Panc1 (cell line): ENCODE data around the gene TRO. TPM values are rescaled to one million over a fixed set of nuclear protein-coding genes. Genes with fewer than 3 reads are reported as not detected.

ENCODE experiments used
- ATAC-seq: fragments of 200-7000 bp; cut with Tn5 transposase; 2 replicates; pipeline ENCODE4 v1.9.1; 2020; ENCODE audit warnings: mild to moderate bottlenecking, moderate library complexity
- BruUV-seq: library from RNA; stranded (reverse); fragments of 400-500 nt; replicated peaks from 2 replicates; lab custom pipeline; 2021; lab: Mats Ljungman, UMichigan
- CTCF ChIA-PET: fragments of 300-600 bp; sonication (Branson Sonifier 250); formaldehyde crosslinking; loops from one replicate; lab custom pipeline; 2022; ENCODE audit warnings: antibody characterized with exemption; lab: Charles Lee
- POLR2A ChIA-PET: fragments of 300-600 bp; sonication (Branson Sonifier 250); formaldehyde crosslinking; loops from one replicate; lab custom pipeline; 2022; ENCODE audit warnings: antibody characterized with exemption; lab: Charles Lee
- DNase-seq: peaks from one replicate; pipeline ENCODE4 v3.0.0-alpha.2; 2010; ENCODE audit warnings: low read depth, low spot score
- H3K27ac ChIP-seq: 2 replicates; pipeline ENCODE4 v1.5.1; 2011; ENCODE audit warnings: mild to moderate bottlenecking, low read length, inconsistent platforms
- H3K27me3 ChIP-seq: fragments of 200-500 bp; sonication (Bioruptor generic); 2 replicates; pipeline ENCODE4 v1.6.0; 2014; ENCODE audit warnings: low read length, inconsistent platforms; ENCODE audit not compliant: control insufficient read depth, insufficient read depth
- H3K36me3 ChIP-seq: fragments of 200-500 bp; sonication (Bioruptor generic); 2 replicates; pipeline ENCODE4 v1.5.1; 2014; ENCODE audit warnings: inconsistent platforms, mild to moderate bottlenecking, low read length, moderate library complexity; ENCODE audit not compliant: control insufficient read depth, insufficient read depth
- H3K4me1 ChIP-seq: 2 replicates; pipeline ENCODE4 v1.5.1; 2011; ENCODE audit warnings: inconsistent platforms, mild to moderate bottlenecking, low read length, moderate library complexity; ENCODE audit not compliant: control insufficient read depth, insufficient read depth
- H3K4me3 ChIP-seq, 2 experiments: 2 replicates each; pipeline ENCODE4 v1.5.1; 2011 to 2012; ENCODE audit warnings: low read depth in 2 of 2, low read length in 2 of 2, mild to moderate bottlenecking in 2 of 2, inconsistent platforms in 1 of 2, moderate library complexity in 1 of 2
- H3K9me3 ChIP-seq: fragments of 200-500 bp; sonication (Bioruptor generic); 2 replicates; pipeline ENCODE4 v1.5.1; 2014; ENCODE audit warnings: low read depth, mild to moderate bottlenecking, inconsistent platforms, low read length, moderate library complexity; ENCODE audit not compliant: control insufficient read depth, insufficient read depth
- CTCF ChIP-seq: fragments of 450-650 bp; IDR thresholded peaks from 2 replicates; pipeline ENCODE4 v1.5.1; 2017; ENCODE audit warnings: mild to moderate bottlenecking
- POLR2AphosphoS5 ChIP-seq: IDR thresholded peaks from 2 replicates; pipeline ENCODE4 v1.6.1; 2012; ENCODE audit warnings: mild to moderate bottlenecking, low read depth, low read length, moderate library complexity
- REST ChIP-seq, 2 experiments: IDR thresholded peaks; 2 replicates each; pipeline ENCODE4 v1.6.1; 2011 to 2012; ENCODE audit warnings: low read depth in 2 of 2, control low read depth in 1 of 2, low read length in 1 of 2, mild to moderate bottlenecking in 1 of 2, moderate library complexity in 1 of 2; ENCODE audit not compliant: insufficient read depth in 1 of 2
- SIN3A ChIP-seq: IDR thresholded peaks from 2 replicates; pipeline ENCODE4 v1.6.1; 2012; ENCODE audit warnings: low read depth, mild to moderate bottlenecking, low read length, moderate library complexity, borderline replicate concordance; ENCODE audit not compliant: insufficient read depth
- TCF7L2 ChIP-seq: IDR thresholded peaks from 2 replicates; pipeline ENCODE4 v1.6.1; 2011; ENCODE audit warnings: mild to moderate bottlenecking, low read depth, low read length, inconsistent platforms
- in situ Hi-C: cut with HindIII; loops from 2 replicates; pipeline ENCODE4 v1.10.0; 2016; ENCODE audit warnings: low sequenced_read_pairs, low pct_unique_long_range_greater_than_20kb
- intact Hi-C: fragments of 100-400 bp; cut with micrococcal nuclease; formaldehyde crosslinking; loops from one replicate; pipeline ENCODE4 v1.10.0; 2022; ENCODE audit not compliant: unreplicated experiment
- total RNA-seq: library from RNA; stranded (reverse); gene quantifications from one replicate; pipeline ENCODE4 v1.2.1, GENCODE V29; 2021; ENCODE audit not compliant: unreplicated experiment

TRO gene
- total RNA-seq, 1 experiment from 2014 or later: 2.4 TPM

GRCh38 chrX:54978448-54978847, 57.8 kb downstream of the TRO start:
- Histone ChIP-seq H3K27ac (no peak overlapping the region), H3K27me3 (no peaks in the 10 kb centered on the region), H3K4me1 (no peaks in the 10 kb centered on the region), H3K4me3 (no peak overlapping the region), H3K36me3 (no peaks in the 10 kb centered on the region), H3K9me3 (no peaks in the 10 kb centered on the region)
- intact Hi-C loops (no loop called here), in situ Hi-C loops (no loop called here)
- DNase-seq: no peak
- TF ChIP-seq TCF7L2 (no peak), SIN3A (no peak), REST (IDR thresholded peaks at IDR 0.05; ENCODE audit: insufficient read depth in 1 of 2, low read depth in 2 of 2, low read length in 1 of 2) (no peak), POLR2AphosphoS5 (no peak), CTCF (no peak)
- ChIA-PET POLR2A (no interaction called here), CTCF (no interaction called here)
- ATAC-seq: no peak
- no TSS peak for BruUV-seq

- Histone ChIP-seq H3K4me1 (no peaks in the 10 kb centered on the region), H3K4me3 (no peak overlapping the region), H3K27ac (no peak overlapping the region), H3K27me3 (no peaks in the 10 kb centered on the region), H3K36me3 (no peaks in the 10 kb centered on the region), H3K9me3 (no peaks in the 10 kb centered on the region)
- no peak for TF ChIP-seq TCF7L2
- TF ChIP-seq CTCF: no peak
- TF ChIP-seq REST (IDR thresholded peaks at IDR 0.05; ENCODE audit: insufficient read depth in 1 of 2, low read depth in 2 of 2, low read length in 1 of 2): no peak
- no peak for TF ChIP-seq POLR2AphosphoS5
- TF ChIP-seq SIN3A: no peak
- intact Hi-C loops (no loop called here), in situ Hi-C loops (no loop called here)
- no peak for ATAC-seq
- CTCF ChIA-PET: no interaction called here
- POLR2A ChIA-PET: no interaction called here
- no TSS peak for BruUV-seq
- DNase-seq: no peak
Observed at GRCh38 chrX:54979432-54979831, 58.8 kb downstream of the TRO start.
